Measurements from ENCODE around the gene VSIG8.

VSIG8 gene

DNA sequence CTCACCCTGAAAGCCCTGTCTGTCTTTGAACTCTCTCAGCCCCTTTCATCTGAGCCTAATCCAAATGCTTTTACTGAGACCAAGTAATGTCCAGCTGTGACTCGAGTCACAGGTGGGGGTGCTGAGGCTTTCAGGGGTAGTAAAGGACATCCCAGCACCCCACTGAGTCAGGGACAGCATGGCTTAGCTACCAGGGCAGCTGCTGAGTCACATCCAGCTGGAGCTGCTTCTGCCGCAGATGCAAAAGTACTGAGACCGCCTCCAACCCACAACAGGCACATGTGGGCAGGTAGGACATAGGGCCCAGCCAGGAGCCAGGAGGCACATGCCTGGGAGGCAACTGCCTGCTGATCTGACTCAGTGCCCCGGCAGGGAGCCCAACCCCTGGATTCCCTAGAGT, 6.7 kb upstream of the VSIG8 start:
- Histone ChIP-seq H3K27me3 (ENCODE audit: control insufficient read depth in 1 of 2, insufficient read depth in 2 of 2, low read length in 2 of 2) (peaks cover 3 to 26% of the 10 kb centered on the region in 2 donors), H3K4me1 (ENCODE audit: control insufficient read depth, insufficient read depth, low read length) (peaks cover 19% of the 10 kb centered on the region), H3K9me3 (ENCODE audit: control insufficient read depth in 2 of 2, low read length in 2 of 2) (no peaks in the 10 kb centered on the region), H3K4me3 (ENCODE audit: low read length in 2 of 2) (no peak overlapping the region), H3K27ac (ENCODE audit: low read length) (no peak overlapping the region), H3K9ac (ENCODE audit: low read length in 2 of 2) (no peak overlapping the region), H3K36me3 (ENCODE audit: control insufficient read depth in 2 of 2, insufficient read depth in 2 of 2, low read length in 2 of 2) (no peaks in the 10 kb centered on the region)

DNA sequence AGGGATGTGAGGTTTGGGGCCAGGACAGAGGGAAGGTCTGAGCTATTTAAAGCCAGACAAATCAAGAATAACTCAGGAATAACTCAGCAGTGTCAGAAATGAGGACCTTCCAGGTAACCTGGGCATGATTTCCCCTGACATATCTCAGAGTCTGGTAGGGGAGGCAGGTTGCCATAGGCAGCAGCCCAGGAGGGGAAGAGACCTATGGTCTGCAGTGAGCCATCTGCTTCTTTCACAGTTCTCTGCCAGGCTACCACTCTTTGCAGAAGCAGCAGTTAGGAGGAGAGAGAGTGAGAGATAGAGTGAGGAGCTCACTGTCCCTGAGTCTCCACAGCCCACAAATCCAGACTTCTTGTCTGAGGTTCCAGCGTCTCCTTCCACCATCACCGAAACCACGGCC, 6.3 kb upstream of the VSIG8 start:
- H3K27ac ChIP-seq (ENCODE audit: low read length) = no peak overlapping the region
- H3K9ac ChIP-seq (ENCODE audit: low read length in 2 of 2) = no peak overlapping the region
- no peak overlapping the region for H3K4me3 ChIP-seq (ENCODE audit: low read length in 2 of 2)
- H3K36me3 ChIP-seq (ENCODE audit: control insufficient read depth in 2 of 2, insufficient read depth in 2 of 2, low read length in 2 of 2) = no peaks in the 10 kb centered on the region
- peaks cover 19% of the 10 kb centered on the region for H3K4me1 ChIP-seq (ENCODE audit: control insufficient read depth, insufficient read depth, low read length)
- no peaks in the 10 kb centered on the region for H3K9me3 ChIP-seq (ENCODE audit: control insufficient read depth in 2 of 2, low read length in 2 of 2)
- peaks cover 3 to 26% of the 10 kb centered on the region in 2 donors for H3K27me3 ChIP-seq (ENCODE audit: control insufficient read depth in 1 of 2, insufficient read depth in 2 of 2, low read length in 2 of 2)

DNA sequence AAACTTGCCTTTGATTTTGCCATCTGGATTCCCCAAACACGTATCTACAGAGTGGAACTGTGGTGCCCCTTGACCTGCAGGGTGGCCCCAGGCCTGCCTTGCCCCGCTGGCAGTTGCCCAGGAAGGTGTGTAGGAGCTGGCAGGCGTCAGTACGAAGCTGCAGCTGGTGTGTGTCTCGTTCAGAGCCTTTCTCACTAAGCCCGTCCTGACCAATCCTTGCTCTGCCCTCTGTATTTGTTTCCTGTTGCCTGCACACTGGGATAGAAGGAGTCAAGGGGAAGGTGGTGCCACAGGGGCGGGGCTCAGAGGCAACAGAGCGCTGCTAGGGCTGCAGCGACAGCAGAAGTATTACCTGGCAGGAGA, 5.2 kb upstream of the VSIG8 start:
- Histone ChIP-seq H3K36me3 (ENCODE audit: control insufficient read depth in 2 of 2, insufficient read depth in 2 of 2, low read length in 2 of 2) (no peaks in the 10 kb centered on the region), H3K27me3 (ENCODE audit: control insufficient read depth in 1 of 2, insufficient read depth in 2 of 2, low read length in 2 of 2) (peaks cover 1 to 25% of the 10 kb centered on the region in 2 donors), H3K9ac (ENCODE audit: low read length in 2 of 2) (peak overlapping the region in 1 of 2 donors; percentile 36), H3K4me1 (ENCODE audit: control insufficient read depth, insufficient read depth, low read length) (peaks cover 19% of the 10 kb centered on the region), H3K4me3 (ENCODE audit: low read length in 2 of 2) (peak overlapping the region in 1 of 2 donors; percentile 40), H3K9me3 (ENCODE audit: control insufficient read depth in 2 of 2, low read length in 2 of 2) (no peaks in the 10 kb centered on the region), H3K27ac (ENCODE audit: low read length) (no peak overlapping the region)

DNA sequence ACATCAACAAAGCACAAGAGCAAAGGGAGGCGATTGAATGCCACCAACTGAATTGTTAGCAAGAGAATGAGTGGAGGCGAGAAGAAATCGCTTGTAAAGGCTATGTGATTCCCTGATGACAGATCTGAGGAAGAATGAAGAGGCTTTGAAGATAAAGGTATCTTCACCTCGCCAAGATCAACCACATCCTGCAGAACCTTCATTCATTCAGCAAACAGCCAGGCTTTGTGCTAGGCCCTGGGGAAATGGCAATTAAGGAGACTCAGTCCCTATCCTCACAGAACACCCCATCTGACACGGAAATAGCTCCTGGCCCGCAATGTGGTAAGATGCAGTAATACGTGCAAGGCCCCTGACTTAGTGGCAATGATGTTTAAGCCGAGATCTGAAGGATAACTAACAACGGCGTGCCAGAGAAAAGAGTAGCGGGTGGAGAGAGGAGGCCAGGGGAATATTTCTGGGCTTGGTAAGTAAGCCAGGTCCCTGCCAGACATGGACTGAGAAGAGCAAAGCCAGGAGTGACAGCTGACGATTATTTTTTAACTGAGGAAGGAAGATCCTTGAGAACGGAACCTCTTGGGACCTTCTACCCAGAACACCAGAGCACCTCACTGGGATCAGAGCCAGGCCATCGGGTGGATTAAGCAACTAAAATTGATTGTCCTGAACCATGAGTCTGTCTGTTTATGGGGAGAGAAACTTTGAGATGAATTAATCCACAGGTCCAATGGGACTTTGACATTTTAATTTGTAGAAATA, 4.6 kb upstream of the VSIG8 start:
- Histone ChIP-seq H3K9ac (ENCODE audit: low read length in 2 of 2) (no peak overlapping the region), H3K27ac (ENCODE audit: low read length) (no peak overlapping the region), H3K9me3 (ENCODE audit: control insufficient read depth in 2 of 2, low read length in 2 of 2) (no peaks in the 10 kb centered on the region)

DNA sequence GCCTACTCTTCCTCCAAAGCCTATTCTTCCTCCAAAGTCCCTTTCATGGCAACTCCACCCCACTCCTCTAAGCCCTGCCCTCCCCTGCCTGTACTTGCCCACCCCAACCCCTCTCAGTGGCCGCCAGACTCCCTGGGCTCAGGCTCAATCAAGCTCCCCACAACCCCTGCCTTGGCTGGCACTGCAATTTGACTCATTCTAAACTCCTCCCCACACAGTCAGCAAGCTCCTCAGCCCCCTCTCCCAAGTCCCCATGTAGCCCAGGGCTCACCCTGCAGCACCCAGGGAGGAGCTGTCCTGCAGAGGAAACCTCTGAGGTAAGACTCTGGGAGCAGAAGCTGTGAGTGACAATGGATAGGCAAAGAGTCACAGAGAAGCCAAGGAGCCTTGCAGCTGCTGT, 3.6 kb upstream of the VSIG8 start:
- Histone ChIP-seq H3K27ac (ENCODE audit: low read length) (no peak overlapping the region), H3K27me3 (ENCODE audit: control insufficient read depth in 1 of 2, insufficient read depth in 2 of 2, low read length in 2 of 2) (peaks cover 0 to 14% of the 10 kb centered on the region in 2 donors), H3K4me1 (ENCODE audit: control insufficient read depth, insufficient read depth, low read length) (peaks cover 19% of the 10 kb centered on the region), H3K9me3 (ENCODE audit: control insufficient read depth in 2 of 2, low read length in 2 of 2) (no peaks in the 10 kb centered on the region), H3K4me3 (ENCODE audit: low read length in 2 of 2) (no peak overlapping the region), H3K36me3 (ENCODE audit: control insufficient read depth in 2 of 2, insufficient read depth in 2 of 2, low read length in 2 of 2) (no peaks in the 10 kb centered on the region), H3K9ac (ENCODE audit: low read length in 2 of 2) (no peak overlapping the region)

More for the DNA sequence above, 4.6 kb upstream of the VSIG8 start:
- H3K4me3 ChIP-seq (ENCODE audit: low read length in 2 of 2) = peak overlapping the region in 1 of 2 donors; percentile 40
- H3K36me3 ChIP-seq (ENCODE audit: control insufficient read depth in 2 of 2, insufficient read depth in 2 of 2, low read length in 2 of 2) = no peaks in the 10 kb centered on the region
- H3K4me1 ChIP-seq (ENCODE audit: control insufficient read depth, insufficient read depth, low read length) = peaks cover 19% of the 10 kb centered on the region
- H3K27me3 ChIP-seq (ENCODE audit: control insufficient read depth in 1 of 2, insufficient read depth in 2 of 2, low read length in 2 of 2) = peaks cover 0 to 21% of the 10 kb centered on the region in 2 donors

DNA sequence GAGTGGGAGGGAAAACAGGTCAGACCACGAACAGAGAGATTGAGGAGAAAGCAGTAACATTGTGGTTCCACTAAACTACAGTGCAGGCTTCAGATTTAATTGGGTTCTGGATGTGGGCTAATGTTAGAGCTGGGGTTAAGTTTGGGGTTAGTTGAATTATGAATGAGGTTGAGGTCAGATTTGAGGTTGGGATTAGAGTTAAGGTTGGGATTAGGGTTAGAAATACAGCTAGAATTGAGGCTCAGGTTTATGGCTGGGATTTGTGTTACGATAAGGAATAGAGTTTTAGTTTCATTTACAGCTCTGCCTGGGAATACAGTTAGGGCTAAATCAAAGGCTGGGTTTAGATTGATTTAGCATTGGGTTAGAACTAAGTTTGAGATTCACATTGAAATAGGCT, 1.8 kb upstream of the VSIG8 start:
- no peak overlapping the region for H3K27ac ChIP-seq (ENCODE audit: low read length)
- H3K27me3 ChIP-seq (ENCODE audit: control insufficient read depth in 1 of 2, insufficient read depth in 2 of 2, low read length in 2 of 2) = peaks cover 0 to 2% of the 10 kb centered on the region in 2 donors
- no peak overlapping the region for H3K9ac ChIP-seq (ENCODE audit: low read length in 2 of 2)
- no peak overlapping the region for H3K4me3 ChIP-seq (ENCODE audit: low read length in 2 of 2)
- peaks cover 19% of the 10 kb centered on the region for H3K4me1 ChIP-seq (ENCODE audit: control insufficient read depth, insufficient read depth, low read length)
- H3K36me3 ChIP-seq (ENCODE audit: control insufficient read depth in 2 of 2, insufficient read depth in 2 of 2, low read length in 2 of 2) = no peaks in the 10 kb centered on the region
- H3K9me3 ChIP-seq (ENCODE audit: control insufficient read depth in 2 of 2, low read length in 2 of 2) = no peaks in the 10 kb centered on the region

DNA sequence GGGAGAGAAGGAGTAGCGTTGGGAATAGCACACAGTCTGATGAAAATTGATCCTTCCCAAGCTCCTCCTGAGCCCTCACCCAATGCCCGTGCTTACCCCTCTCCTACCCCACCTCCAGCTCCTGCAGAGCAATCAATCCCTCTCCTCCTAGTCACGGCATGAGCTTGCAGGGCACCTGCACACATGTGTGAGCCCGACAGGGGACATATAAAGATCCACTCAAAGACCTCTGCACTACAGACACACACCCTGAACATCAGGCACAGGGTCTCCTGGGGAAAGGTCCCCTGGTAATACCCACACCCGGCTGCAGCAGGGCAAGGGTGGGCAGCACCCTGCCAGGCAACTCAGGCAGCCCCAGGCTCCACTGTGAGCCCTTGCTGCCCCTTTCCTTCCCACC, 426 bp downstream of the VSIG8 start:
- Histone ChIP-seq H3K36me3 (ENCODE audit: control insufficient read depth in 2 of 2, insufficient read depth in 2 of 2, low read length in 2 of 2) (peaks cover 0 to 3% of the 10 kb centered on the region in 2 donors), H3K4me3 (ENCODE audit: low read length in 2 of 2) (no peak overlapping the region), H3K9me3 (ENCODE audit: control insufficient read depth in 2 of 2, low read length in 2 of 2) (no peaks in the 10 kb centered on the region), H3K27ac (ENCODE audit: low read length) (no peak overlapping the region), H3K9ac (ENCODE audit: low read length in 2 of 2) (no peak overlapping the region), H3K27me3 (ENCODE audit: control insufficient read depth in 1 of 2, insufficient read depth in 2 of 2, low read length in 2 of 2) (no peaks in the 10 kb centered on the region), H3K4me1 (ENCODE audit: control insufficient read depth, insufficient read depth, low read length) (peaks cover 2% of the 10 kb centered on the region)

DNA sequence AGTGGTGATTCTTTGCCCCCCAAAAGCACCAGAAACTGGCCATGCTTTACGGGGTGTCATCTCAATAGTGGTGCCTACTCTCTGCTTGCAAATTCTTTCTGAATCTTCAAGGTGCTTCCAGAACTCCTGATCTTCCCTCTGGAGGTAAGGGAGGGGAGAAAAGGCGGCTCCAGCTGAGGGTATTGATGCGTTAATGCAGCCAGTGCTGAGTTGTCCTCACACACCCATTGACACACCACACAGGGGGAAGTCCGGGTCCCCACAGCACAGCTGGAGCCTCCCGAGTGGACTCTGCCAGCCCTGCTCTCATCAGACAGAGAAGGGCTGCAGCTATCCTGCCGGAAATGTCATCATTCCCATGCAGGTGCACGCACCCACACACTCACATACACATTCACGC, 1.2 kb downstream of the VSIG8 start:
- no peaks in the 10 kb centered on the region for H3K27me3 ChIP-seq (ENCODE audit: control insufficient read depth in 1 of 2, insufficient read depth in 2 of 2, low read length in 2 of 2)
- H3K9me3 ChIP-seq (ENCODE audit: control insufficient read depth in 2 of 2, low read length in 2 of 2) = no peaks in the 10 kb centered on the region
- no peak overlapping the region for H3K4me3 ChIP-seq (ENCODE audit: low read length in 2 of 2)
- H3K27ac ChIP-seq (ENCODE audit: low read length) = no peak overlapping the region
- peaks cover 0 to 3% of the 10 kb centered on the region in 2 donors for H3K36me3 ChIP-seq (ENCODE audit: control insufficient read depth in 2 of 2, insufficient read depth in 2 of 2, low read length in 2 of 2)
- no peaks in the 10 kb centered on the region for H3K4me1 ChIP-seq (ENCODE audit: control insufficient read depth, insufficient read depth, low read length)
- H3K9ac ChIP-seq (ENCODE audit: low read length in 2 of 2) = no peak overlapping the region

DNA sequence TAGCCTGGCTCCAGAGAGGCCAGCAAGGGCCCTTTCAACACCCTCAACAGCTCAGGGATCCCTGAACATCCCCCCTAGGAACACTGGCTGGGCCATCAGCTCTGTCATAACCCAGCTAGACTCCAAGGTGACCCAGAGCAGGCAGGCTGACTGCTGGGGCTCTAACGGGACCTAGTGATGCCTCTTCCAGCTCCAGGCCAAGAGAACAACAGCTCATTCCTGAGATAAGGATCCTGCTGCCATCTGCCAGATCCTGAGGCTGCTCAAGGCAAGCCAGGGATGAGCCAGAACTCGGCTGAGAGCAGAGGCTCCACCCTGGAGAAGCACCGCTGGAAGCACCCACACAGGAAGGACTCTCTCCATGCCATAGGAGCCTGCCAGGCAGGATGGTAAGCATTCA, 2.0 kb downstream of the VSIG8 start:
- H3K27me3 ChIP-seq (ENCODE audit: control insufficient read depth in 1 of 2, insufficient read depth in 2 of 2, low read length in 2 of 2) = no peaks in the 10 kb centered on the region
- no peak overlapping the region for H3K9ac ChIP-seq (ENCODE audit: low read length in 2 of 2)
- H3K4me1 ChIP-seq (ENCODE audit: control insufficient read depth, insufficient read depth, low read length) = peaks cover under 1% of the 10 kb centered on the region
- H3K36me3 ChIP-seq (ENCODE audit: control insufficient read depth in 2 of 2, insufficient read depth in 2 of 2, low read length in 2 of 2) = peaks cover 0 to 3% of the 10 kb centered on the region in 2 donors
- no peaks in the 10 kb centered on the region for H3K9me3 ChIP-seq (ENCODE audit: control insufficient read depth in 2 of 2, low read length in 2 of 2)
- no peak overlapping the region for H3K27ac ChIP-seq (ENCODE audit: low read length)
- no peak overlapping the region for H3K4me3 ChIP-seq (ENCODE audit: low read length in 2 of 2)

DNA sequence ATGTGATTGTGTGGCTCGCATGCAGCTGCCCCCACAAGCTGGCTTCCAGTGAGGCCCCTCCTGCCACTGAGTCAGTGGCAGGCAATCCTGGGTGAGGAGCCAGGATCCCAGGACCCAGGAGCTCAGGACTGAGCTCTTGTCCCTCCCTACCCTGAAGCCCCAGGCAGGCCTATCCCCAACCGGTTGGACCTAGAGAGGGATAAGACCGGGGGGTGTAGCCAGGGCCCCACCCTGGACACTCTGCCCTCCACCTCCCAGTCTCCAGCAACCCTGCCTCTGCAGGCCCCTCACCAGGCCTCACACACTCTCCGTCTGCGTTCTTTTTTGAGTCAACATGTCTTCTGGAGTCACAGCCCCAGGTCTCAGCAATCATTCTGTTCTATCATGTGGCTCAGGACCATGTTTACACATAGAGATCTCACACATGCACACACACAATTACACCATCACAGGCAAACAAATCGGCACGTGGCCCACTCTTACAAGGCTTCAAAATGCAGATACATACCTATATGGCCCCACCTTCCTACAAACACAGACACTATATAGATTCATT, 2.6 kb downstream of the VSIG8 start:
- H3K4me1 ChIP-seq (ENCODE audit: control insufficient read depth, insufficient read depth, low read length) = peaks cover 7% of the 10 kb centered on the region
- H3K27ac ChIP-seq (ENCODE audit: low read length) = no peak overlapping the region

DNA sequence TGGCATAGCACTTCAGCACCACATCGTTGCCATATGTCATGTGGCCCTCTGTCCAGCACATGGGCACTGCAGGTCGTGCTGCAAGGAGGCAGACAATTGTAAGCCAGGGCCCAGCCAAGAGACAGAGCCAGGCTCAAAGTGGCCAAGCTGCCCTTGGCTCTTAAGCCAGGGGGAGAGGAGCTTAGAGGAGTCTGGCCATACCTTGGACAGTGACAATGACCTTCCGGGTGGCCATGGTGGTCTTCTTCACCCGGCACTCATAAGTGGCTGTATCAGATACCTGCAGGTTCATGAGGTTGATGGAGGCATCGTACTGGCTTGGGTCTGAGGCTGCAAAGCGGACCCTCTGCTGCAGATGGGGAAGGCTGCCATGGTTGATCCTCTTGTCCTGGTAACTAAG, 4.6 kb downstream of the VSIG8 start:
- Histone ChIP-seq H3K27ac (ENCODE audit: low read length) (no peak overlapping the region), H3K27me3 (ENCODE audit: control insufficient read depth in 1 of 2, insufficient read depth in 2 of 2, low read length in 2 of 2) (no peaks in the 10 kb centered on the region), H3K9me3 (ENCODE audit: control insufficient read depth in 2 of 2, low read length in 2 of 2) (no peaks in the 10 kb centered on the region), H3K36me3 (ENCODE audit: control insufficient read depth in 2 of 2, insufficient read depth in 2 of 2, low read length in 2 of 2) (peaks cover 0 to 3% of the 10 kb centered on the region in 2 donors), H3K4me1 (ENCODE audit: control insufficient read depth, insufficient read depth, low read length) (peaks cover 8% of the 10 kb centered on the region), H3K9ac (ENCODE audit: low read length in 2 of 2) (no peak overlapping the region), H3K4me3 (ENCODE audit: low read length in 2 of 2) (no peak overlapping the region)

More for the DNA sequence above, 2.6 kb downstream of the VSIG8 start:
- no peak overlapping the region for H3K4me3 ChIP-seq (ENCODE audit: low read length in 2 of 2)
- no peak overlapping the region for H3K9ac ChIP-seq (ENCODE audit: low read length in 2 of 2)
- no peaks in the 10 kb centered on the region for H3K27me3 ChIP-seq (ENCODE audit: control insufficient read depth in 1 of 2, insufficient read depth in 2 of 2, low read length in 2 of 2)
- H3K9me3 ChIP-seq (ENCODE audit: control insufficient read depth in 2 of 2, low read length in 2 of 2) = no peaks in the 10 kb centered on the region
- H3K36me3 ChIP-seq (ENCODE audit: control insufficient read depth in 2 of 2, insufficient read depth in 2 of 2, low read length in 2 of 2) = peaks cover 0 to 3% of the 10 kb centered on the region in 2 donors

All from stomach smooth muscle (tissue), 2 donors.